Vagina (tissue), 2 donors: ENCODE results near the gene ZSCAN2. TPM values are rescaled to one million over a fixed set of nuclear protein-coding genes. Genes with fewer than 3 reads are reported as not detected.
"Not testable (repeated sequence)": the region's sequence is repeated elsewhere in the genome, so short reads cannot be mapped to it uniquely, and the experiment has no call there.

Source experiments
- DNase-seq, 2 donors: peaks; one replicate each; pipeline ENCODE4 v3.0.0-alpha.2; 2017; ENCODE audit errors: extremely low spot score in 2 of 2
- H3K27ac ChIP-seq: fragments of 200-600 bp; sonication (generic); one replicate; pipeline ENCODE4 v1.5.1; 2019
- H3K27me3 ChIP-seq: fragments of 200-600 bp; sonication (generic); one replicate; pipeline ENCODE4 v1.5.1; 2019
- H3K36me3 ChIP-seq, 2 donors: fragments of 200-600 bp; sonication (generic); one replicate each; pipeline ENCODE4 v1.5.1; 2017 to 2019
- H3K4me1 ChIP-seq: fragments of 200-600 bp; sonication (generic); one replicate; pipeline ENCODE4 v1.5.1; 2019
- H3K4me3 ChIP-seq, 2 donors: fragments of 200-600 bp; sonication (generic); 1 replicate in 1 of 2; 2 replicates in 1 of 2; pipeline ENCODE4 v1.5.1; 2016 to 2019
- H3K9me3 ChIP-seq: fragments of 200-600 bp; sonication (generic); one replicate; pipeline ENCODE4 v1.5.1; 2019
- POLR2A ChIP-seq, 2 donors: fragments of 450-650 bp; IDR thresholded peaks; one replicate each; pipeline ENCODE4 v1.6.1; 2017; ENCODE audit warnings: antibody characterized with exemption in 2 of 2, mild to moderate bottlenecking in 2 of 2, moderate library complexity in 2 of 2
- POLR2AphosphoS5 ChIP-seq, 2 donors: sonication (generic); formaldehyde crosslinking; IDR thresholded peaks; one replicate each; pipeline ENCODE4 v1.9.0; 2017; ENCODE audit warnings: antibody characterized with exemption in 2 of 2, mild to moderate bottlenecking in 2 of 2, low read depth in 1 of 2; ENCODE audit not compliant: insufficient read depth in 1 of 2
- intact Hi-C: fragments of 100-400 bp; cut with DNase I; formaldehyde crosslinking; loops from one replicate; pipeline ENCODE4 v1.15.1; 2023
- total RNA-seq: library from RNA; depleted of rRNA; stranded (reverse); fragments of >200 nt; gene quantifications from one replicate; pipeline ENCODE4 v1.2.3, GENCODE V29; 2016
- TF ChIP-seq, protein P1 (sequence below), 3 experiments: fragments of 450-650 bp in 2 of 3; fragments of 200-600 bp in 1 of 3; sonication (generic) in 1 of 3; IDR thresholded peaks; one replicate each; pipeline ENCODE4 v1.5.1; 2017 to 2019; ENCODE audit warnings: antibody characterized with exemption in 3 of 3, mild to moderate bottlenecking in 2 of 3, moderate library complexity in 2 of 3

The ZSCAN2 gene
- total RNA-seq, 1 donor from 2014 or later: 7.9 TPM

DNA sequence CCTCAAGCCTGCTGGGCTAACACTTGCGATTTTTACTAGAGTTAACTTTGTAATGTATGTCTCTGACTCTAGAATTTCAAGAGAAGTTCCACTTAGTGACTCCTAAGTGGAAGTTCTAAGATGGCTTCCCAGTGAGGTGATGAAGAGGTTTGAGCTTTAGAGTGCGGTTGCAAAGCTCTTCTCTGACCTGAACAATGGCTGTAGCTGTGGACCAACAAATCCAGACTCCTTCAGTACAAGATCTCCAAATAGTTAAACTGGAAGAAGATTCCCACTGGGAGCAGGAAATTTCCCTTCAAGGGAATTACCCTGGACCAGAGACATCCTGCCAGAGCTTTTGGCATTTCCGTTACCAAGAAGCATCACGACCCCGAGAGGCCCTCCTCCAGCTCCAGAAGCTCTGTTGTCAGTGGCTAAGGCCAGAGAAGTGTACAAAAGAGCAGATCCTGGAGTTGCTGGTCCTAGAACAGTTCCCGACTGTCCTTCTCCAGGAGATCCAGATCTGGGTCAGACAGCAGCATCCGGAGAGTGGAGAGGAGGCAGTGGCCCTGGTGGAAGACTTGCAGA is 31.0 kb downstream of the ZSCAN2 start:
- TF ChIP-seq, protein P1, sequence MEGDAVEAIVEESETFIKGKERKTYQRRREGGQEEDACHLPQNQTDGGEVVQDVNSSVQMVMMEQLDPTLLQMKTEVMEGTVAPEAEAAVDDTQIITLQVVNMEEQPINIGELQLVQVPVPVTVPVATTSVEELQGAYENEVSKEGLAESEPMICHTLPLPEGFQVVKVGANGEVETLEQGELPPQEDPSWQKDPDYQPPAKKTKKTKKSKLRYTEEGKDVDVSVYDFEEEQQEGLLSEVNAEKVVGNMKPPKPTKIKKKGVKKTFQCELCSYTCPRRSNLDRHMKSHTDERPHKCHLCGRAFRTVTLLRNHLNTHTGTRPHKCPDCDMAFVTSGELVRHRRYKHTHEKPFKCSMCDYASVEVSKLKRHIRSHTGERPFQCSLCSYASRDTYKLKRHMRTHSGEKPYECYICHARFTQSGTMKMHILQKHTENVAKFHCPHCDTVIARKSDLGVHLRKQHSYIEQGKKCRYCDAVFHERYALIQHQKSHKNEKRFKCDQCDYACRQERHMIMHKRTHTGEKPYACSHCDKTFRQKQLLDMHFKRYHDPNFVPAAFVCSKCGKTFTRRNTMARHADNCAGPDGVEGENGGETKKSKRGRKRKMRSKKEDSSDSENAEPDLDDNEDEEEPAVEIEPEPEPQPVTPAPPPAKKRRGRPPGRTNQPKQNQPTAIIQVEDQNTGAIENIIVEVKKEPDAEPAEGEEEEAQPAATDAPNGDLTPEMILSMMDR (IDR thresholded peaks at IDR 0.05): no peak
- TF ChIP-seq POLR2A (IDR thresholded peaks at IDR 0.05) (no peak), POLR2AphosphoS5 (IDR thresholded peaks at IDR 0.05; ENCODE audit: insufficient read depth in 1 of 2, low read depth in 1 of 2) (no peak)
- H3K9me3 ChIP-seq: no peaks in the 10 kb centered on the region

GRCh38 chr15:84633311-84634227 is 32.8 kb downstream of the ZSCAN2 start:
- Histone ChIP-seq H3K4me3 (peak overlapping the region; percentile 54 to 60), H3K27me3 (no peaks in the 10 kb centered on the region), H3K36me3 (peaks cover 0 to 15% of the 10 kb centered on the region in 2 donors), H3K27ac (peak overlapping the region; percentile 93), H3K4me1 (peaks cover 40% of the 10 kb centered on the region), H3K9me3 (no peaks in the 10 kb centered on the region)
- DNase-seq: no peak
- no peak for TF ChIP-seq POLR2A (IDR thresholded peaks at IDR 0.05)
- peak in 1 of 2 donors; percentile 63 for TF ChIP-seq POLR2AphosphoS5 (IDR thresholded peaks at IDR 0.05; ENCODE audit: insufficient read depth in 1 of 2, low read depth in 1 of 2)
- intact Hi-C loops: no loop called here

More for the DNA sequence above, 31.0 kb downstream of the ZSCAN2 start:
- Histone ChIP-seq H3K27me3 (no peaks in the 10 kb centered on the region), H3K4me1 (peaks cover 40% of the 10 kb centered on the region), H3K4me3 (peak overlapping the region; percentile 54 to 60), H3K36me3 (peaks cover 0 to 5% of the 10 kb centered on the region in 2 donors), H3K27ac (peak overlapping the region; percentile 93)
- DNase-seq: no peak
- intact Hi-C loops: no loop called here

- Histone ChIP-seq H3K4me3 (peak overlapping the region; percentile 54 to 60), H3K9me3 (no peaks in the 10 kb centered on the region), H3K4me1 (peaks cover 40% of the 10 kb centered on the region), H3K27ac (peak overlapping the region; percentile 93), H3K36me3 (peaks cover 0 to 21% of the 10 kb centered on the region in 2 donors), H3K27me3 (no peaks in the 10 kb centered on the region)
- intact Hi-C loops: no loop called here
- DNase-seq: no peak
- TF ChIP-seq POLR2A (IDR thresholded peaks at IDR 0.05) (no peak), POLR2AphosphoS5 (IDR thresholded peaks at IDR 0.05; ENCODE audit: insufficient read depth in 1 of 2, low read depth in 1 of 2) (no peak)
- TF ChIP-seq, protein P1 (IDR thresholded peaks at IDR 0.05): no peak
Observed at GRCh38 chr15:84634228-84634837, 33.5 kb downstream of the ZSCAN2 start.

DNA sequence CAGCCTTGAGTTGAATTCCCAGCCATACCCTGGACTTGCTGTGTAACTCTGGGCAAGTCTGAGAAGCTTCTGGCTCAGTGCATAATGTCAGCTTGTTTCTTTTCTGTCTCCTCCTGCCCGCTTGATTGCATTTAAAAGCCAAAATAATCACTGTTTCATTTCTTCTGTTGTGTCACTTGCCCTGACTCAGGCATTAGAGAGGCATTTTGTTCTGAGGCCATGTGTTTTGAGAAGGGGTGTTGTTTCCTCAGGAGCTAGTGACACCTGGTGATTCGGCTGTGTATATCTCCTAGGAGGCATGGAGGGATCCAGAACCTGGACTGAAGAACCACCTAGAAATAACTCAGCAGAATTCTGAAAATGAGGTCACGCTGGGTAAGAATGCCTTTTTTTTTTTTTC is 37.3 kb downstream of the ZSCAN2 start:
- H3K9me3 ChIP-seq: no peaks in the 10 kb centered on the region
- H3K4me1 ChIP-seq: peaks cover 15% of the 10 kb centered on the region
- no peaks in the 10 kb centered on the region for H3K27me3 ChIP-seq
- intact Hi-C loops: no loop called here
- H3K4me3 ChIP-seq: no peak overlapping the region
- no peak overlapping the region for H3K27ac ChIP-seq
- H3K36me3 ChIP-seq: peaks cover 0 to 58% of the 10 kb centered on the region in 2 donors
- TF ChIP-seq POLR2AphosphoS5 (IDR thresholded peaks at IDR 0.05; ENCODE audit: insufficient read depth in 1 of 2, low read depth in 1 of 2): no peak
- TF ChIP-seq, protein P1 (IDR thresholded peaks at IDR 0.05): no peak
- TF ChIP-seq POLR2A (IDR thresholded peaks at IDR 0.05): no peak
- no peak for DNase-seq

DNA sequence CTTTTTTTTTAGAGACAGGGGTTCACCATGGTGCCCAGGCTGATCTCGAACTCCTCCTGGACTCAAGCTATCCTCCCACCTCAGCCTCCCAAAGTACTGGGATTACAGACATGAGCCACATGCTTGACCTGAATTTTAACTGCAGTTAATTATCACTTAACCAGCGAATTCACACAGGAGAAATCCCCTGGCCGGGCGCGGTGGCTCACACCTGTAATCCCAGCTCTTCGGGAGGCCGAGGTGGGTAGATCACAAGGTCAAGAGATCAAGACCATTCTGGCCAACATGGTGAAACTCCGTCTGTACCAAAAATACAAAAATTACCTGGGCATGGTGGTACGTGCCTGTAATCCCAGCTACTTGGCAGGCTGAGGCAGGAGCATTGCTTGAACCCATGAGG is 41.1 kb downstream of the ZSCAN2 start:
- DNase-seq, intact Hi-C loops, H3K4me1 ChIP-seq, H3K4me3 ChIP-seq, H3K27me3 ChIP-seq, H3K27ac ChIP-seq, H3K9me3 ChIP-seq: not testable (repeated sequence)
- H3K36me3 ChIP-seq: peaks cover 0 to 89% of the 10 kb centered on the region in 2 donors

DNA sequence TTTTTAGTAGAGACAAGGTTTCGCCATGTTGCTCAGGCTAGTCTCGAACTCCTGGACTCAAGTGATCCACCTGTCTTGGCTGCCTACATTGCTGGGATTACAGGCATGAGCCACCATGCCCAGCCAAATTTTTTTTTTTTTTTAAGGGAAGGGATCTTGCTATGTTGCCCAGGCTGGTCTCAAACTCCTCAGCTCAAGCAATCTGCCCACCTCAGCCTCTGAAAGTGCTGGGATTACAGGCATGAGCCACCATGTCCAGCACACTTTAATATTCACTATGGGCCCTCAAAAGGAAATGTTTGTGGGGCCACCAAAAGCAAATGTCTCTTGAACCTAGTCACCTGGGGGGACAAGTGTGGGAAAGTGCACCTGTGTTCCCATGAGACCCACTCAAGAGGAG is 41.8 kb downstream of the ZSCAN2 start:
- H3K4me3 ChIP-seq, H3K9me3 ChIP-seq, H3K27me3 ChIP-seq, intact Hi-C loops, H3K27ac ChIP-seq, DNase-seq, H3K4me1 ChIP-seq: not testable (repeated sequence)
- peaks cover 0 to 91% of the 10 kb centered on the region in 2 donors for H3K36me3 ChIP-seq
